GM23248 (cell line): ENCODE data around the gene FHL3.

Experiments used
- EZH2 ChIP-seq: fragments of 200-600 bp; sonication (generic); IDR thresholded peaks from 2 replicates; pipeline ENCODE4 v1.6.1; 2018; ENCODE audit warnings: antibody characterized with exemption, mild to moderate bottlenecking; ENCODE audit not compliant: insufficient read depth, poor library complexity, severe bottlenecking
- EZH2phosphoT487 ChIP-seq: fragments of 200-600 bp; sonication (generic); IDR thresholded peaks from 2 replicates; pipeline ENCODE4 v1.6.1; 2018; ENCODE audit warnings: antibody characterized with exemption, moderate library complexity, mild to moderate bottlenecking, low read depth; ENCODE audit not compliant: insufficient read depth

DNA sequence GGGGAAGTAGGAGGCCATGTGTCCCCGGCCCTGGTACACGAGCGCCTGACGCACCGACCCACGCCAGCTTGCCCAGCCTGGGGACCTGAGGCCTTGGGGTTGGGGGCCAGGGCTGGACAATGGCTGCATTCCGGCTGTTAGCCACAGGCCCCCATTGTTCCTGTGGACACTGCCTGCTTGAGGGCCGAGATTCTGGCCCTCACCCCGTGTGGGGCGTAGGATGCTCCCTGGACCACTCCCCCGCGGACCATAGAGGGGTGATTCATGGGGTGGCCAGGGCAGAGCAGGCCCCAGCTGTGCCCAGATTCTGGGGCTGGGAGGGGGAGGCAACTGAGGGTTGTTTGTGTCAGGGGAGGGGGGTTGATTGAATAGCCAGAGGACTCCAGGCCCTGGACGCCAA is 29.6 kb upstream of the FHL3 start:
- TF ChIP-seq EZH2 = no peak
- no peak for TF ChIP-seq EZH2phosphoT487
